Kasumi-1 (cell line): ENCODE results near the gene MAP3K19.
"Not testable (repeated sequence)": the region's sequence is repeated elsewhere in the genome, so short reads cannot be mapped to it uniquely, and the experiment has no call there.

Source experiments
- DNase-seq, 2 experiments: peaks; one replicate each; lab custom pipeline; 2025; lab: John Stamatoyannopoulos, UW

Gene MAP3K19

GRCh38 chr2:135047300-135047699, at the start of gene MAP3K19:
MAP3K19 (minus strand) TSS chr2:135047447; CDS start chr2:135024647, 22,800 bp downstream.
- no peak for DNase-seq

GRCh38 chr2:135096665-135097446, 49.6 kb upstream of the MAP3K19 start:
- no peak for DNase-seq

GRCh38 chr2:135095591-135095990, 48.3 kb upstream of the MAP3K19 start:
- DNase-seq: no peak

- DNase-seq: no peak
These were observed 47.3 kb upstream of the MAP3K19 start for GRCh38 chr2:135094508-135094907.

- no peak for DNase-seq
These were observed 46.6 kb upstream of the MAP3K19 start for GRCh38 chr2:135093670-135094330.

- DNase-seq: no peak
These were observed 45.9 kb upstream of the MAP3K19 start for GRCh38 chr2:135093193-135093592.

- no peak for DNase-seq
These were observed 44.4 kb upstream of the MAP3K19 start for GRCh38 chr2:135091681-135092080.

- DNase-seq: not testable (repeated sequence)
These were observed 42.4 kb upstream of the MAP3K19 start for GRCh38 chr2:135089597-135089996.

- no peak for DNase-seq
These were observed 39.0 kb upstream of the MAP3K19 start for GRCh38 chr2:135086222-135086621.

GRCh38 chr2:135078417-135078816, 31.2 kb upstream of the MAP3K19 start:
- DNase-seq: no peak

- DNase-seq: no peak
These were observed 29.3 kb upstream of the MAP3K19 start for GRCh38 chr2:135076556-135076955.

GRCh38 chr2:135074216-135074615, 27.0 kb upstream of the MAP3K19 start:
- no peak for DNase-seq

GRCh38 chr2:135072125-135072997, 25.1 kb upstream of the MAP3K19 start:
- peak in 1 of 2 experiments; percentile 29 for DNase-seq

- DNase-seq: no peak
These were observed 19.5 kb upstream of the MAP3K19 start for GRCh38 chr2:135066710-135067109.

GRCh38 chr2:135064149-135064548, 16.9 kb upstream of the MAP3K19 start:
- DNase-seq: no peak

- DNase-seq: no peak
These were observed 16.0 kb upstream of the MAP3K19 start for GRCh38 chr2:135063210-135063609.

GRCh38 chr2:135059577-135059976, 12.3 kb upstream of the MAP3K19 start:
- no peak for DNase-seq

GRCh38 chr2:135056790-135057189, 9.5 kb upstream of the MAP3K19 start:
- DNase-seq: no peak

- DNase-seq: no peak
These were observed 8.0 kb upstream of the MAP3K19 start for GRCh38 chr2:135055182-135055786.

GRCh38 chr2:135052997-135053474, 5.8 kb upstream of the MAP3K19 start:
- no peak for DNase-seq

GRCh38 chr2:135052042-135052876, 5.0 kb upstream of the MAP3K19 start, which contains the start of gene RAB3GAP1:
RAB3GAP1 (plus strand) TSS chr2:135052292; CDS start chr2:135052308, 16 bp downstream.
- DNase-seq: peak; percentile 97 to 98
